HCT116 (cell line): ENCODE results near the gene DPH1. TPM values are rescaled to one million over a fixed set of nuclear protein-coding genes. Genes with fewer than 3 reads are reported as not detected.

Source experiments
- ATAC-seq: fragments of 200-7000 bp; cut with Tn5 transposase; 2 replicates; pipeline ENCODE4 v1.9.1; 2020; ENCODE audit warnings: mild to moderate bottlenecking, moderate library complexity
- BruUV-seq: library from RNA; stranded (reverse); fragments of 400-500 nt; replicated peaks from 2 replicates; lab custom pipeline; 2021; lab: Mats Ljungman, UMichigan
- CTCF ChIA-PET: fragments of 300-600 bp; sonication (Branson Sonifier 250); formaldehyde crosslinking; loops from one replicate; lab custom pipeline; 2021; ENCODE audit warnings: antibody characterized with exemption; lab: Charles Lee
- POLR2A ChIA-PET: fragments of 300-600, 350-600 bp; sonication (Branson Sonifier 250); formaldehyde crosslinking; loops from one replicate; lab custom pipeline; 2021; ENCODE audit warnings: antibody characterized with exemption; lab: Charles Lee
- RAD21 ChIA-PET, 2 experiments: fragments of 300-600 bp; sonication (Branson Sonifier 250); formaldehyde crosslinking; loops; one replicate each; lab custom pipeline; 2023; ENCODE audit warnings: low total read pairs in 2 of 2; ENCODE audit not compliant: uncharacterized antibody in 2 of 2, unreplicated experiment in 2 of 2, low non-redundant PET in 1 of 2; lab: Charles Lee
- DNase-seq: peaks from one replicate; pipeline ENCODE4 v3.0.0-alpha.2; 2010; ENCODE audit warnings: low read depth, low spot score
- H2AFZ ChIP-seq: fragments of 200-600 bp; shearing (Covaris generic), sonication (generic); 2 replicates; pipeline ENCODE4 v1.6.1; 2017; ENCODE audit warnings: low read depth, mixed run types, mixed read lengths, antibody characterized with exemption, low read length; ENCODE audit not compliant: poor library complexity, severe bottlenecking
- H3K27ac ChIP-seq: 2 replicates; pipeline ENCODE4 v1.5.1; 2012; ENCODE audit warnings: low read depth, low read length
- H3K27me3 ChIP-seq: fragments of 200-600 bp; sonication (generic); 2 replicates; pipeline ENCODE4 v1.6.1; 2016; ENCODE audit warnings: mixed run types, low read length, mixed read lengths; ENCODE audit not compliant: insufficient read depth
- H3K36me3 ChIP-seq, 2 experiments: fragments of 200-500 bp in 1 of 2; fragments of 200-600 bp in 1 of 2; sonication (Bioruptor generic) in 1 of 2; sonication (generic) in 1 of 2; 2 replicates each; pipeline versions ENCODE4 v1.5.1 to v1.6.1; 2014 to 2016; ENCODE audit warnings: low read length in 2 of 2, inconsistent platforms in 1 of 2, mixed read lengths in 1 of 2, mixed run types in 1 of 2; ENCODE audit not compliant: insufficient read depth in 2 of 2, control insufficient read depth in 1 of 2
- H3K4me1 ChIP-seq, 2 experiments: fragments of 200-600 bp in 1 of 2; sonication (generic) in 1 of 2; 2 replicates each; pipeline versions ENCODE4 v1.5.1 to v1.6.1; 2012 to 2017; ENCODE audit warnings: low read length in 2 of 2, inconsistent platforms in 1 of 2, mild to moderate bottlenecking in 1 of 2, mixed read lengths in 1 of 2, mixed run types in 1 of 2, moderate library complexity in 1 of 2; ENCODE audit not compliant: insufficient read depth in 2 of 2, control insufficient read depth in 1 of 2
- H3K4me2 ChIP-seq: fragments of 200-600 bp; sonication (generic); 2 replicates; pipeline ENCODE4 v1.6.1; 2017; ENCODE audit warnings: mixed run types, low read length, mixed read lengths
- H3K4me3 ChIP-seq, 2 experiments: fragments of 200-600 bp in 1 of 2; sonication (generic) in 1 of 2; replicated peaks in 1 of 2; 2 replicates each; pipeline ENCODE4 v1.5.1; 2011 to 2016; ENCODE audit warnings: low read length in 2 of 2, control low read depth in 1 of 2, low read depth in 1 of 2, mild to moderate bottlenecking in 1 of 2, mixed read lengths in 1 of 2, mixed run types in 1 of 2
- H3K79me2 ChIP-seq: fragments of 200-600 bp; sonication (generic); 2 replicates; pipeline ENCODE4 v1.6.1; 2017; ENCODE audit warnings: mild to moderate bottlenecking, mixed run types, low read length, moderate library complexity, mixed read lengths; ENCODE audit not compliant: insufficient read depth
- H3K9ac ChIP-seq: fragments of 200-600 bp; sonication (generic); 2 replicates; pipeline ENCODE4 v1.6.1; 2016; ENCODE audit warnings: low read length, mixed read lengths
- H3K9me2 ChIP-seq: fragments of 200-600 bp; sonication (generic), shearing (Covaris generic); 2 replicates; pipeline ENCODE4 v1.6.1; 2017; ENCODE audit warnings: mixed run types, mild to moderate bottlenecking, moderate library complexity; ENCODE audit not compliant: insufficient read depth
- H3K9me3 ChIP-seq, 2 experiments: fragments of 200-500 bp in 1 of 2; fragments of 200-600 bp in 1 of 2; sonication (Bioruptor generic) in 1 of 2; sonication (generic) in 1 of 2; 2 replicates each; pipeline ENCODE4 v1.6.1; 2014 to 2017; ENCODE audit warnings: low read length in 2 of 2, mixed read lengths in 2 of 2, inconsistent platforms in 1 of 2, low read depth in 1 of 2, mild to moderate bottlenecking in 1 of 2, mixed run types in 1 of 2, moderate library complexity in 1 of 2; ENCODE audit not compliant: control insufficient read depth in 1 of 2, insufficient read depth in 1 of 2
- H4K20me1 ChIP-seq: fragments of 200-600 bp; sonication (generic), shearing (Covaris generic); 2 replicates; pipeline ENCODE4 v1.6.1; 2017; ENCODE audit warnings: mixed run types, mild to moderate bottlenecking, moderate library complexity; ENCODE audit not compliant: insufficient read depth
- EGR1 ChIP-seq: IDR thresholded peaks from 2 replicates; pipeline ENCODE4 v1.6.1; 2012; ENCODE audit warnings: low read depth
- ELF1 ChIP-seq: IDR thresholded peaks from 2 replicates; pipeline ENCODE4 v1.6.1; 2012; ENCODE audit warnings: low read depth, borderline replicate concordance
- EZH2 ChIP-seq: fragments of 200-600 bp; sonication (generic); IDR thresholded peaks from 2 replicates; pipeline ENCODE4 v1.6.1; 2017; ENCODE audit warnings: antibody characterized with exemption, mixed run types
- FOSL1 ChIP-seq: IDR thresholded peaks from 2 replicates; pipeline ENCODE4 v1.6.1; 2012; ENCODE audit warnings: low read depth
- SP1 ChIP-seq: IDR thresholded peaks from 2 replicates; pipeline ENCODE4 v1.6.1; 2012; ENCODE audit warnings: low read depth
- ZFX ChIP-seq: fragments of 450-650 bp; IDR thresholded peaks from 2 replicates; pipeline ENCODE4 v1.6.1; 2017
- ZNF274 ChIP-seq: fragments of 200-500 bp; sonication (Bioruptor generic); IDR thresholded peaks from 2 replicates; pipeline ENCODE4 v1.6.1; 2014; ENCODE audit warnings: mild to moderate bottlenecking, low read depth, low read length, inconsistent platforms
- intact Hi-C: fragments of 100-400 bp; cut with micrococcal nuclease; formaldehyde crosslinking; loops from 2 replicates; pipeline ENCODE4 v1.10.0; 2022
- total RNA-seq: library from RNA; stranded (reverse); gene quantifications from one replicate; pipeline ENCODE4 v1.2.1, GENCODE V29; 2021; ENCODE audit not compliant: unreplicated experiment
- TF ChIP-seq, protein P1 (sequence below): IDR thresholded peaks from 2 replicates; pipeline ENCODE4 v1.6.1; 2012; ENCODE audit warnings: low read depth
- TF ChIP-seq, protein P2 (sequence below): IDR thresholded peaks from 2 replicates; pipeline ENCODE4 v1.6.1; 2012
- TF ChIP-seq, protein P3 (sequence below): IDR thresholded peaks from 2 replicates; pipeline ENCODE4 v1.6.1; 2012

The DPH1 gene
- total RNA-seq, 1 experiment from 2014 or later, result 47.2 TPM

DNA sequence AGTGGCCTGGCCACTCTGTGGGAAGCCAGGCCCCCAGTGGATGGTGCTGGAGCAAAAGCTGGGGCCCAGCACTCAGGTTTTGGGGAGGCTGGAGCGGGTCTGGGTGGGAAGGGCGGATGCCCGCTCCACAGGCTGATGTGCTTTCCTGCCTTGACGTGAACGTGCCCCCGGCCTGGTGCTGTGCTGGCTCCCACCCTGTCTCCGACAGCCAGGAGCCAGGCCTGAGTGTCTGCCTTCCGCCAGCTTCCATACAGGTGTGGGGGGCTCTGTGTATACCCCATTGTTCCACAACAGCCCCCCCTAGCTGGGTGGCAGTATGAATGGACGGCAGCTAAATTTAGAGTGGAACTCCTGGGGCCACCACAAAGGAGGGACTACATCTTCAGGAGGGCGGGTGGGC, 45.0 kb downstream of the DPH1 start (continued):
- TF ChIP-seq, protein P1, sequence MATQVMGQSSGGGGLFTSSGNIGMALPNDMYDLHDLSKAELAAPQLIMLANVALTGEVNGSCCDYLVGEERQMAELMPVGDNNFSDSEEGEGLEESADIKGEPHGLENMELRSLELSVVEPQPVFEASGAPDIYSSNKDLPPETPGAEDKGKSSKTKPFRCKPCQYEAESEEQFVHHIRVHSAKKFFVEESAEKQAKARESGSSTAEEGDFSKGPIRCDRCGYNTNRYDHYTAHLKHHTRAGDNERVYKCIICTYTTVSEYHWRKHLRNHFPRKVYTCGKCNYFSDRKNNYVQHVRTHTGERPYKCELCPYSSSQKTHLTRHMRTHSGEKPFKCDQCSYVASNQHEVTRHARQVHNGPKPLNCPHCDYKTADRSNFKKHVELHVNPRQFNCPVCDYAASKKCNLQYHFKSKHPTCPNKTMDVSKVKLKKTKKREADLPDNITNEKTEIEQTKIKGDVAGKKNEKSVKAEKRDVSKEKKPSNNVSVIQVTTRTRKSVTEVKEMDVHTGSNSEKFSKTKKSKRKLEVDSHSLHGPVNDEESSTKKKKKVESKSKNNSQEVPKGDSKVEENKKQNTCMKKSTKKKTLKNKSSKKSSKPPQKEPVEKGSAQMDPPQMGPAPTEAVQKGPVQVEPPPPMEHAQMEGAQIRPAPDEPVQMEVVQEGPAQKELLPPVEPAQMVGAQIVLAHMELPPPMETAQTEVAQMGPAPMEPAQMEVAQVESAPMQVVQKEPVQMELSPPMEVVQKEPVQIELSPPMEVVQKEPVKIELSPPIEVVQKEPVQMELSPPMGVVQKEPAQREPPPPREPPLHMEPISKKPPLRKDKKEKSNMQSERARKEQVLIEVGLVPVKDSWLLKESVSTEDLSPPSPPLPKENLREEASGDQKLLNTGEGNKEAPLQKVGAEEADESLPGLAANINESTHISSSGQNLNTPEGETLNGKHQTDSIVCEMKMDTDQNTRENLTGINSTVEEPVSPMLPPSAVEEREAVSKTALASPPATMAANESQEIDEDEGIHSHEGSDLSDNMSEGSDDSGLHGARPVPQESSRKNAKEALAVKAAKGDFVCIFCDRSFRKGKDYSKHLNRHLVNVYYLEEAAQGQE, result no peak
- TF ChIP-seq, protein P2, sequence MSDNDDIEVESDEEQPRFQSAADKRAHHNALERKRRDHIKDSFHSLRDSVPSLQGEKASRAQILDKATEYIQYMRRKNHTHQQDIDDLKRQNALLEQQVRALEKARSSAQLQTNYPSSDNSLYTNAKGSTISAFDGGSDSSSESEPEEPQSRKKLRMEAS, result no peak
- no peak for TF ChIP-seq SP1
- no peak for TF ChIP-seq FOSL1
- no peak for TF ChIP-seq ZNF274
- TF ChIP-seq, protein P3, sequence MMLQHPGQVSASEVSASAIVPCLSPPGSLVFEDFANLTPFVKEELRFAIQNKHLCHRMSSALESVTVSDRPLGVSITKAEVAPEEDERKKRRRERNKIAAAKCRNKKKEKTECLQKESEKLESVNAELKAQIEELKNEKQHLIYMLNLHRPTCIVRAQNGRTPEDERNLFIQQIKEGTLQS, result no peak

- Histone ChIP-seq H3K9me2 (no peaks in the 10 kb centered on the region), H4K20me1 (no peaks in the 10 kb centered on the region), H3K9me3 (no peaks in the 10 kb centered on the region), H3K79me2 (no peaks in the 10 kb centered on the region), H2AFZ (no peak overlapping the region), H3K27me3 (no peaks in the 10 kb centered on the region), H3K4me3 (no peak overlapping the region), H3K4me2 (no peak overlapping the region), H3K27ac (no peak overlapping the region), H3K4me1 (peaks cover 0 to 13% of the 10 kb centered on the region in 2 experiments; a peak in 1 of 4 replicates), H3K36me3 (0 out of 4 replicates have a peak, but pooled peaks cover 0 to 2% of the 10 kb centered on the region in 2 experiments), H3K9ac (no peak overlapping the region)
- DNase-seq (no peak), ATAC-seq (no peak)
- ChIA-PET CTCF (interaction anchor here (3.3 kb wide), 1 partner anchor 17 kb away, joined by 8 read pairs; no protein-coding TSS in a partner anchor), POLR2A (no interaction called here), RAD21 (no interaction called here)
- intact Hi-C loops, result no loop called here
- BruUV-seq, result no TSS peak
- TF ChIP-seq ELF1, result no peak
- TF ChIP-seq EZH2, result no peak
- TF ChIP-seq, protein P2, result no peak
- TF ChIP-seq EGR1, result no peak
- TF ChIP-seq ZFX, result no peak
These were observed 45.6 kb downstream of the DPH1 start for GRCh38 chr17:2075336-2076086.
